HCT116 (cell line): ENCODE results near the gene NCR3LG1. TPM values are rescaled to one million over a fixed set of nuclear protein-coding genes. Genes with fewer than 3 reads are reported as not detected.

Experiments used
- ATAC-seq: fragments of 200-7000 bp; cut with Tn5 transposase; 2 replicates; pipeline ENCODE4 v1.9.1; 2020; ENCODE audit warnings: mild to moderate bottlenecking, moderate library complexity
- BruUV-seq: library from RNA; stranded (reverse); fragments of 400-500 nt; replicated peaks from 2 replicates; lab custom pipeline; 2021; lab: Mats Ljungman, UMichigan
- CTCF ChIA-PET: fragments of 300-600 bp; sonication (Branson Sonifier 250); formaldehyde crosslinking; loops from one replicate; lab custom pipeline; 2021; ENCODE audit warnings: antibody characterized with exemption; lab: Charles Lee
- POLR2A ChIA-PET: fragments of 300-600, 350-600 bp; sonication (Branson Sonifier 250); formaldehyde crosslinking; loops from one replicate; lab custom pipeline; 2021; ENCODE audit warnings: antibody characterized with exemption; lab: Charles Lee
- RAD21 ChIA-PET, 2 experiments: fragments of 300-600 bp; sonication (Branson Sonifier 250); formaldehyde crosslinking; loops; one replicate each; lab custom pipeline; 2023; ENCODE audit warnings: low total read pairs in 2 of 2; ENCODE audit not compliant: uncharacterized antibody in 2 of 2, unreplicated experiment in 2 of 2, low non-redundant PET in 1 of 2; lab: Charles Lee
- DNase-seq: peaks from one replicate; pipeline ENCODE4 v3.0.0-alpha.2; 2010; ENCODE audit warnings: low read depth, low spot score
- H2AFZ ChIP-seq: fragments of 200-600 bp; shearing (Covaris generic), sonication (generic); 2 replicates; pipeline ENCODE4 v1.6.1; 2017; ENCODE audit warnings: low read depth, mixed run types, mixed read lengths, antibody characterized with exemption, low read length; ENCODE audit not compliant: poor library complexity, severe bottlenecking
- H3K27ac ChIP-seq: 2 replicates; pipeline ENCODE4 v1.5.1; 2012; ENCODE audit warnings: low read depth, low read length
- H3K27me3 ChIP-seq: fragments of 200-600 bp; sonication (generic); 2 replicates; pipeline ENCODE4 v1.6.1; 2016; ENCODE audit warnings: mixed run types, low read length, mixed read lengths; ENCODE audit not compliant: insufficient read depth
- H3K36me3 ChIP-seq, 2 experiments: fragments of 200-500 bp in 1 of 2; fragments of 200-600 bp in 1 of 2; sonication (Bioruptor generic) in 1 of 2; sonication (generic) in 1 of 2; 2 replicates each; pipeline versions ENCODE4 v1.5.1 to v1.6.1; 2014 to 2016; ENCODE audit warnings: low read length in 2 of 2, inconsistent platforms in 1 of 2, mixed read lengths in 1 of 2, mixed run types in 1 of 2; ENCODE audit not compliant: insufficient read depth in 2 of 2, control insufficient read depth in 1 of 2
- H3K4me1 ChIP-seq, 2 experiments: fragments of 200-600 bp in 1 of 2; sonication (generic) in 1 of 2; 2 replicates each; pipeline versions ENCODE4 v1.5.1 to v1.6.1; 2012 to 2017; ENCODE audit warnings: low read length in 2 of 2, inconsistent platforms in 1 of 2, mild to moderate bottlenecking in 1 of 2, mixed read lengths in 1 of 2, mixed run types in 1 of 2, moderate library complexity in 1 of 2; ENCODE audit not compliant: insufficient read depth in 2 of 2, control insufficient read depth in 1 of 2
- H3K4me2 ChIP-seq: fragments of 200-600 bp; sonication (generic); 2 replicates; pipeline ENCODE4 v1.6.1; 2017; ENCODE audit warnings: mixed run types, low read length, mixed read lengths
- H3K4me3 ChIP-seq, 2 experiments: fragments of 200-600 bp in 1 of 2; sonication (generic) in 1 of 2; replicated peaks in 1 of 2; 2 replicates each; pipeline ENCODE4 v1.5.1; 2011 to 2016; ENCODE audit warnings: low read length in 2 of 2, control low read depth in 1 of 2, low read depth in 1 of 2, mild to moderate bottlenecking in 1 of 2, mixed read lengths in 1 of 2, mixed run types in 1 of 2
- H3K79me2 ChIP-seq: fragments of 200-600 bp; sonication (generic); 2 replicates; pipeline ENCODE4 v1.6.1; 2017; ENCODE audit warnings: mild to moderate bottlenecking, mixed run types, low read length, moderate library complexity, mixed read lengths; ENCODE audit not compliant: insufficient read depth
- H3K9ac ChIP-seq: fragments of 200-600 bp; sonication (generic); 2 replicates; pipeline ENCODE4 v1.6.1; 2016; ENCODE audit warnings: low read length, mixed read lengths
- H3K9me2 ChIP-seq: fragments of 200-600 bp; sonication (generic), shearing (Covaris generic); 2 replicates; pipeline ENCODE4 v1.6.1; 2017; ENCODE audit warnings: mixed run types, mild to moderate bottlenecking, moderate library complexity; ENCODE audit not compliant: insufficient read depth
- H3K9me3 ChIP-seq, 2 experiments: fragments of 200-500 bp in 1 of 2; fragments of 200-600 bp in 1 of 2; sonication (Bioruptor generic) in 1 of 2; sonication (generic) in 1 of 2; 2 replicates each; pipeline ENCODE4 v1.6.1; 2014 to 2017; ENCODE audit warnings: low read length in 2 of 2, mixed read lengths in 2 of 2, inconsistent platforms in 1 of 2, low read depth in 1 of 2, mild to moderate bottlenecking in 1 of 2, mixed run types in 1 of 2, moderate library complexity in 1 of 2; ENCODE audit not compliant: control insufficient read depth in 1 of 2, insufficient read depth in 1 of 2
- H4K20me1 ChIP-seq: fragments of 200-600 bp; sonication (generic), shearing (Covaris generic); 2 replicates; pipeline ENCODE4 v1.6.1; 2017; ENCODE audit warnings: mixed run types, mild to moderate bottlenecking, moderate library complexity; ENCODE audit not compliant: insufficient read depth
- EGR1 ChIP-seq: IDR thresholded peaks from 2 replicates; pipeline ENCODE4 v1.6.1; 2012; ENCODE audit warnings: low read depth
- EZH2 ChIP-seq: fragments of 200-600 bp; sonication (generic); IDR thresholded peaks from 2 replicates; pipeline ENCODE4 v1.6.1; 2017; ENCODE audit warnings: antibody characterized with exemption, mixed run types
- FOSL1 ChIP-seq: IDR thresholded peaks from 2 replicates; pipeline ENCODE4 v1.6.1; 2012; ENCODE audit warnings: low read depth
- ZFX ChIP-seq: fragments of 450-650 bp; IDR thresholded peaks from 2 replicates; pipeline ENCODE4 v1.6.1; 2017
- intact Hi-C: fragments of 100-400 bp; cut with micrococcal nuclease; formaldehyde crosslinking; loops from 2 replicates; pipeline ENCODE4 v1.10.0; 2022
- total RNA-seq: library from RNA; stranded (reverse); gene quantifications from one replicate; pipeline ENCODE4 v1.2.1, GENCODE V29; 2021; ENCODE audit not compliant: unreplicated experiment
- TF ChIP-seq, protein P1 (sequence below): IDR thresholded peaks from 2 replicates; pipeline ENCODE4 v1.6.1; 2011; ENCODE audit warnings: mild to moderate bottlenecking, low read length, moderate library complexity; ENCODE audit not compliant: insufficient replicate concordance; ENCODE audit errors: extremely low read depth
- TF ChIP-seq, protein P2 (sequence below), 3 experiments: fragments of 200-600 bp in 1 of 3; sonication (generic) in 1 of 3; IDR thresholded peaks in 2 of 3; conservative IDR thresholded peaks in 1 of 3; 2 replicates each; pipeline ENCODE4 v1.5.1; 2012 to 2017; ENCODE audit warnings: low read depth in 2 of 3, low read length in 2 of 3, antibody characterized with exemption in 1 of 3, borderline replicate concordance in 1 of 3, control low read depth in 1 of 3, mild to moderate bottlenecking in 1 of 3, mixed read lengths in 1 of 3, mixed run types in 1 of 3, moderate library complexity in 1 of 3; ENCODE audit not compliant: insufficient read depth in 1 of 3

Gene NCR3LG1
- total RNA-seq, 1 experiment from 2014 or later: 1.5 TPM

DNA sequence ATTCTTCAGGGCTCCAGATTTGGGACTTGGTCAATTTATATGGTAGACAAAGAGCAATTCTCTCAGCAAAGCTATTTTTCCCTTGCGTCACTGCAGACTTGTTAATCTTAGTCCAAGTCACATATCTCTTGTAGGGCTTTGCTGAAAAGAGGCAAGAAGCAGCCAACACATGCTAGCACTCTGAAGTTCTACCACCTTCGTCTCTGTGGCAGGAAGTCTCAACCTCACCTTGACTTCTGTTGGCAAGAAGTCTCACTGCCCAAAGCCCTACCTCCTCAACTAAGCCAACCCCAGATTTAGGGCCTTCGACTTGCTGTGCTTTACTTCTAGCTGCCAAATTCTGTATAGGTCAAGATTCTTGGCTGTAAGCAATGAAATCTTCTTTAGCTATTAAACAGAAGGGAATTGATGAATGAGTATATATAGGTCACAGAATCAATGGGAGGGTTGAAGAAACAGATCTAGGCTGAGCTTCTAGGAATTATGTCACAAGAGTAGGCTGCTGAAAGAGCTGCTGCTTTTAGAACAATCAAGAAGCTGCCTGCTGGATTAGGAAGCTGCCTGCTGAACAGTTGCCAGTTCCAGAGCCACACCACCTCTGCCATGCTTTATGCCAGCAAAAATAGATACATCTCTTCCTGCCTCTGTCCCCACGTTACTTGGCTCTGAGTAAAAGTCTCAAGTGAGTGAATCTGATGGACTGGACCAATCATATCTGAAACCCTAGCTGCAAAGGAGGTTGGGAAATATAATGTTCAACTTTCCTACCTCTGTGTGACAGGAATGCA, 17.6 kb upstream of the NCR3LG1 start:
- TF ChIP-seq EZH2: no peak
- TF ChIP-seq, protein P1, sequence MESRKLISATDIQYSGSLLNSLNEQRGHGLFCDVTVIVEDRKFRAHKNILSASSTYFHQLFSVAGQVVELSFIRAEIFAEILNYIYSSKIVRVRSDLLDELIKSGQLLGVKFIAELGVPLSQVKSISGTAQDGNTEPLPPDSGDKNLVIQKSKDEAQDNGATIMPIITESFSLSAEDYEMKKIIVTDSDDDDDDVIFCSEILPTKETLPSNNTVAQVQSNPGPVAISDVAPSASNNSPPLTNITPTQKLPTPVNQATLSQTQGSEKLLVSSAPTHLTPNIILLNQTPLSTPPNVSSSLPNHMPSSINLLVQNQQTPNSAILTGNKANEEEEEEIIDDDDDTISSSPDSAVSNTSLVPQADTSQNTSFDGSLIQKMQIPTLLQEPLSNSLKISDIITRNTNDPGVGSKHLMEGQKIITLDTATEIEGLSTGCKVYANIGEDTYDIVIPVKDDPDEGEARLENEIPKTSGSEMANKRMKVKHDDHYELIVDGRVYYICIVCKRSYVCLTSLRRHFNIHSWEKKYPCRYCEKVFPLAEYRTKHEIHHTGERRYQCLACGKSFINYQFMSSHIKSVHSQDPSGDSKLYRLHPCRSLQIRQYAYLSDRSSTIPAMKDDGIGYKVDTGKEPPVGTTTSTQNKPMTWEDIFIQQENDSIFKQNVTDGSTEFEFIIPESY: no peak
- TF ChIP-seq FOSL1: no peak
- TF ChIP-seq, protein P2, sequence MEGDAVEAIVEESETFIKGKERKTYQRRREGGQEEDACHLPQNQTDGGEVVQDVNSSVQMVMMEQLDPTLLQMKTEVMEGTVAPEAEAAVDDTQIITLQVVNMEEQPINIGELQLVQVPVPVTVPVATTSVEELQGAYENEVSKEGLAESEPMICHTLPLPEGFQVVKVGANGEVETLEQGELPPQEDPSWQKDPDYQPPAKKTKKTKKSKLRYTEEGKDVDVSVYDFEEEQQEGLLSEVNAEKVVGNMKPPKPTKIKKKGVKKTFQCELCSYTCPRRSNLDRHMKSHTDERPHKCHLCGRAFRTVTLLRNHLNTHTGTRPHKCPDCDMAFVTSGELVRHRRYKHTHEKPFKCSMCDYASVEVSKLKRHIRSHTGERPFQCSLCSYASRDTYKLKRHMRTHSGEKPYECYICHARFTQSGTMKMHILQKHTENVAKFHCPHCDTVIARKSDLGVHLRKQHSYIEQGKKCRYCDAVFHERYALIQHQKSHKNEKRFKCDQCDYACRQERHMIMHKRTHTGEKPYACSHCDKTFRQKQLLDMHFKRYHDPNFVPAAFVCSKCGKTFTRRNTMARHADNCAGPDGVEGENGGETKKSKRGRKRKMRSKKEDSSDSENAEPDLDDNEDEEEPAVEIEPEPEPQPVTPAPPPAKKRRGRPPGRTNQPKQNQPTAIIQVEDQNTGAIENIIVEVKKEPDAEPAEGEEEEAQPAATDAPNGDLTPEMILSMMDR (IDR thresholded peaks at IDR 0.05 in 2 of 3, conservative IDR thresholded peaks at IDR 0.05 in 1 of 3; ENCODE audit: borderline replicate concordance in 1 of 3, insufficient read depth in 1 of 3, low read depth in 2 of 3, low read length in 2 of 3): no peak
- no peak for TF ChIP-seq ZFX
- TF ChIP-seq EGR1: no peak
- TF ChIP-seq, all 23 proteins: peak for 0
- no TSS peak for BruUV-seq
- Histone ChIP-seq H3K4me2 (no peak overlapping the region), H3K36me3 (no peaks in the 10 kb centered on the region; a peak in 1 of 4 replicates), H3K9me3 (no peaks in the 10 kb centered on the region), H4K20me1 (no peaks in the 10 kb centered on the region), H3K9me2 (no peaks in the 10 kb centered on the region), H3K79me2 (no peaks in the 10 kb centered on the region), H3K9ac (no peak overlapping the region), H3K4me3 (no peak overlapping the region), H2AFZ (no peak overlapping the region), H3K27ac (no peak overlapping the region), H3K4me1 (no peaks in the 10 kb centered on the region), H3K27me3 (no peaks in the 10 kb centered on the region)
- ATAC-seq (no peak), DNase-seq (no peak)
- POLR2A ChIA-PET: no interaction called here
- intact Hi-C loops: no loop called here
- RAD21 ChIA-PET: no interaction called here
- CTCF ChIA-PET: no interaction called here
